Kidney (tissue), 14 donors: ENCODE measurements around the gene HOXA7. TPM values are rescaled to one million over a fixed set of nuclear protein-coding genes. Genes with fewer than 3 reads are reported as not detected.

ENCODE experiments used
- DNase-seq, 5 donors: peaks; one replicate each; pipeline ENCODE4 v3.0.0-alpha.2; 2013 to 2020
- FAIRE-seq: peaks from 2 replicates; lab custom pipeline; 2012; peaks lifted over from hg19 to GRCh38; lab: Jason Lieb, UNC
- H3K27ac ChIP-seq, 2 donors: one replicate each; pipeline ENCODE4 v1.7.0; 2013; ENCODE audit warnings: low read depth in 2 of 2, low read length in 2 of 2, inconsistent platforms in 1 of 2
- H3K27me3 ChIP-seq: one replicate; pipeline ENCODE4 v1.7.1; 2013; ENCODE audit warnings: low read length, inconsistent platforms; ENCODE audit not compliant: control insufficient read depth, insufficient read depth
- H3K36me3 ChIP-seq, 3 donors: one replicate each; pipeline versions ENCODE4 v1.7.0 to v1.7.1; 2013; ENCODE audit warnings: low read length in 3 of 3, control low read depth in 1 of 3, inconsistent platforms in 1 of 3; ENCODE audit not compliant: insufficient read depth in 3 of 3, control insufficient read depth in 2 of 3
- H3K4me1 ChIP-seq, 3 donors: one replicate each; pipeline versions ENCODE4 v1.7.0 to v1.7.1; 2013; ENCODE audit warnings: low read length in 3 of 3, inconsistent platforms in 1 of 3, low read depth in 1 of 3; ENCODE audit not compliant: control insufficient read depth in 2 of 3, insufficient read depth in 2 of 3
- H3K4me3 ChIP-seq, 3 donors: one replicate each; pipeline versions ENCODE4 v1.7.0 to v1.8.1; 2013; ENCODE audit warnings: low read length in 3 of 3, control low read depth in 1 of 3, inconsistent platforms in 1 of 3
- H3K9ac ChIP-seq, 3 donors: one replicate each; pipeline versions ENCODE4 v1.7.0 to v1.7.1; 2013; ENCODE audit warnings: low read length in 3 of 3, control low read depth in 1 of 3, inconsistent platforms in 1 of 3
- H3K9me3 ChIP-seq, 3 donors: one replicate each; pipeline versions ENCODE4 v1.7.0 to v1.7.1; 2013; ENCODE audit warnings: low read length in 3 of 3, control low read depth in 1 of 3, inconsistent platforms in 1 of 3; ENCODE audit not compliant: control insufficient read depth in 2 of 3, insufficient read depth in 1 of 3
- CTCF ChIP-seq: IDR thresholded peaks from 3 replicates; pipeline ENCODE4 v1.5.1; 2012; ENCODE audit warnings: mild to moderate bottlenecking, moderate library complexity, borderline replicate concordance; ENCODE audit not compliant: insufficient read depth; ENCODE audit errors: extremely low read depth
- intact Hi-C: fragments of 100-400 bp; cut with DNase I; formaldehyde crosslinking; loops from one replicate; pipeline ENCODE4 v1.11.1; 2022
- polyA plus RNA-seq: library from polyadenylated mRNA; stranded (reverse); fragments of 350-450 nt; fragmentation: Illumina TruSeq; extraction: RNeasy Lipid Tissue Mini Kit (QIAGEN cat#74804); gene quantifications from one replicate; pipeline ENCODE4 v1.2.3, GENCODE V29; 2014; ENCODE audit warnings: low read depth, low replicate concordance; ENCODE audit not compliant: insufficient read depth
- total RNA-seq: library from RNA; stranded (reverse); fragmentation: NEBNext Ultra II Directional; extraction: Animal tissue kit (Norgen Biotek cat#: 25700); gene quantifications from one replicate; pipeline ENCODE4 v1.2.1, GENCODE V29; 2021
- donor health status: control.
- donor health status: control.
- donor health status: control.
- donor health status: control.
- donor health status: control.
- donor health status: DM: yes; HTN: yes; CAD: no.
- donor health status: Normal renal cell carcinoma (clear cell type).

Gene HOXA7
- total and polyA plus RNA-seq, 2 donors from 2014 or later: 23.8 to 31.3 TPM

- H3K9me3 ChIP-seq: no peaks in the 10 kb centered on the region
- no peaks in the 10 kb centered on the region for H3K36me3 ChIP-seq
- H3K27me3 ChIP-seq: peaks cover 60% of the 10 kb centered on the region
- DNase-seq: peak in 4 of 5 donors; percentile 45 to 81 (median 63)
- H3K4me1 ChIP-seq: peaks cover 0 to 2% (median 0%) of the 10 kb centered on the region in 3 donors
- FAIRE-seq: no peak
- intact Hi-C loops: no loop called here
- no peak overlapping the region for H3K9ac ChIP-seq
- H3K27ac ChIP-seq: no peak overlapping the region
- TF ChIP-seq CTCF: no peak
- peak overlapping the region in 1 of 3 donors; percentile 32 for H3K4me3 ChIP-seq
Observed at GRCh38 chr7:27192546-27193334, 36.3 kb upstream of the HOXA7 start.

GRCh38 chr7:27191833-27192545 lies 35.5 kb upstream of the HOXA7 start:
- FAIRE-seq (no peak), DNase-seq (peak in 4 of 5 donors; percentile 44 to 82 (median 60))
- Histone ChIP-seq H3K9me3 (no peaks in the 10 kb centered on the region), H3K36me3 (no peaks in the 10 kb centered on the region), H3K9ac (no peak overlapping the region), H3K4me3 (no peak overlapping the region), H3K27me3 (peaks cover 53% of the 10 kb centered on the region), H3K27ac (no peak overlapping the region), H3K4me1 (peaks cover 0 to 2% (median 0%) of the 10 kb centered on the region in 3 donors)
- TF ChIP-seq CTCF: no peak
- intact Hi-C loops: no loop called here

- Histone ChIP-seq H3K4me3 (no peak overlapping the region), H3K4me1 (peaks cover 0 to 2% (median 0%) of the 10 kb centered on the region in 3 donors), H3K9me3 (no peaks in the 10 kb centered on the region), H3K27me3 (peaks cover 46% of the 10 kb centered on the region), H3K36me3 (no peaks in the 10 kb centered on the region), H3K27ac (no peak overlapping the region), H3K9ac (no peak overlapping the region)
- DNase-seq (peak in 2 of 5 donors; percentile 53 to 63), FAIRE-seq (no peak)
- no peak for TF ChIP-seq CTCF
- intact Hi-C loops: no loop called here
Observed at GRCh38 chr7:27191161-27191731, 34.8 kb upstream of the HOXA7 start.
